ENCODE measurements around the gene THRAP3.
A peak's percentile ranks its signal among the peaks of the same experiment; 100 is the strongest.

The THRAP3 gene

GRCh38 chr1:36303244-36303643 is 79.0 kb downstream of the THRAP3 start:
- DNase-seq = no peak

- no peak for DNase-seq
These were observed 79.6 kb downstream of the THRAP3 start for GRCh38 chr1:36303650-36304360.

- no peak for DNase-seq
These were observed 80.3 kb downstream of the THRAP3 start for GRCh38 chr1:36304521-36304920.

- peak; percentile 74 for DNase-seq
These were observed 81.0 kb downstream of the THRAP3 start for GRCh38 chr1:36304970-36305914.

- no peak for DNase-seq
These were observed 81.6 kb downstream of the THRAP3 start for GRCh38 chr1:36305915-36306209.

GRCh38 chr1:36306210-36306901 is 82.1 kb downstream of the THRAP3 start, which contains the start of gene SH3D21:
Gene SH3D21, plus strand, starts transcription at chr1:36306368. Its CDS starts 53 bp downstream, at chr1:36306421.
- DNase-seq = peak; percentile 47

- DNase-seq = peak; percentile 92
These were observed 82.7 kb downstream of the THRAP3 start for GRCh38 chr1:36306902-36307456.

- no peak for DNase-seq
These were observed 83.5 kb downstream of the THRAP3 start for GRCh38 chr1:36307601-36308330.

- DNase-seq = no peak
These were observed 85.2 kb downstream of the THRAP3 start for GRCh38 chr1:36309397-36309796.

- no peak for DNase-seq
These were observed 96.1 kb downstream of the THRAP3 start for GRCh38 chr1:36320291-36320761.

- no peak for DNase-seq
These were observed 96.5 kb downstream of the THRAP3 start for GRCh38 chr1:36320767-36321118.

GRCh38 chr1:36321119-36321951 is 97.1 kb downstream of the THRAP3 start:
- DNase-seq = peak; percentile 37

GRCh38 chr1:36322041-36322785 is 98.0 kb downstream of the THRAP3 start:
- no peak for DNase-seq

- peak; percentile 25 for DNase-seq
These were observed 98.8 kb downstream of the THRAP3 start for GRCh38 chr1:36322786-36323635.

- DNase-seq = peak; percentile 33
These were observed 99.6 kb downstream of the THRAP3 start, which contains the start of gene EVA1B for GRCh38 chr1:36323636-36324352. Gene EVA1B, minus strand, starts transcription at chr1:36323645. Its CDS starts 608 bp downstream, at chr1:36323037.

GRCh38 chr1:36324353-36324703 is 100.1 kb downstream of the THRAP3 start:
- no peak for DNase-seq

GRCh38 chr1:36326499-36326898 is 102.3 kb downstream of the THRAP3 start:
- DNase-seq = no peak

- no peak for DNase-seq
These were observed 103.3 kb downstream of the THRAP3 start for GRCh38 chr1:36327421-36328087.
